ENCODE results near the gene SIL1. TPM values are rescaled to one million over a fixed set of nuclear protein-coding genes. Genes with fewer than 3 reads are reported as not detected.
A peak's percentile ranks its signal among the peaks of the same experiment; 100 is the strongest.

The SIL1 gene
- total RNA-seq, 2 donors from 2014 or later: 31.6 to 64.4 TPM

GRCh38 chr5:138961221-138961620 is 236.9 kb downstream of the SIL1 start:
- no peaks in the 10 kb centered on the region for H3K36me3 ChIP-seq
- H3K4me1 ChIP-seq: no peaks in the 10 kb centered on the region
- no peaks in the 10 kb centered on the region for H3K27me3 ChIP-seq
- no peak overlapping the region for H3K9ac ChIP-seq (ENCODE audit: low read depth in 2 of 2, low read length in 2 of 2)
- no peak for DNase-seq
- no peak overlapping the region for H3K4me3 ChIP-seq
- no peak overlapping the region for H3K27ac ChIP-seq
- intact Hi-C loops (cut with DNase I): no loop called here
- no peak for TF ChIP-seq CTCF (IDR thresholded peaks at IDR 0.05)
- no peaks in the 10 kb centered on the region for H3K9me3 ChIP-seq

GRCh38 chr5:138960145-138960692 is 237.9 kb downstream of the SIL1 start:
- no peak overlapping the region for H3K27ac ChIP-seq
- no peak for DNase-seq

GRCh38 chr5:138956801-138957200 is 241.4 kb downstream of the SIL1 start:
- intact Hi-C loops (cut with DNase I): no loop called here
- no peak for DNase-seq

More at GRCh38 chr5:138960145-138960692, 237.9 kb downstream of the SIL1 start:
- H3K4me3 ChIP-seq: no peak overlapping the region
- H3K36me3 ChIP-seq: no peaks in the 10 kb centered on the region
- no peak for TF ChIP-seq CTCF (IDR thresholded peaks at IDR 0.05)
- no peaks in the 10 kb centered on the region for H3K27me3 ChIP-seq
- H3K9ac ChIP-seq (ENCODE audit: low read depth in 2 of 2, low read length in 2 of 2): no peak overlapping the region
- intact Hi-C loops (cut with DNase I): no loop called here
- no peaks in the 10 kb centered on the region for H3K4me1 ChIP-seq
- no peaks in the 10 kb centered on the region for H3K9me3 ChIP-seq

GRCh38 chr5:138955671-138956295 is 242.4 kb downstream of the SIL1 start:
- no peak overlapping the region for H3K9ac ChIP-seq (ENCODE audit: low read depth in 2 of 2, low read length in 2 of 2)
- H3K4me1 ChIP-seq: peaks cover 11% of the 10 kb centered on the region
- TF ChIP-seq CTCF (IDR thresholded peaks at IDR 0.05): no peak
- H3K36me3 ChIP-seq: no peaks in the 10 kb centered on the region
- H3K9me3 ChIP-seq: no peaks in the 10 kb centered on the region
- intact Hi-C loops (cut with DNase I): no loop called here
- no peak overlapping the region for H3K4me3 ChIP-seq
- H3K27ac ChIP-seq: no peak overlapping the region
- no peaks in the 10 kb centered on the region for H3K27me3 ChIP-seq
- DNase-seq: no peak

More at GRCh38 chr5:138956801-138957200, 241.4 kb downstream of the SIL1 start:
- H3K9ac ChIP-seq (ENCODE audit: low read depth in 2 of 2, low read length in 2 of 2): no peak overlapping the region
- H3K36me3 ChIP-seq: no peaks in the 10 kb centered on the region
- H3K27me3 ChIP-seq: no peaks in the 10 kb centered on the region
- no peak overlapping the region for H3K27ac ChIP-seq
- H3K4me3 ChIP-seq: no peak overlapping the region
- no peak for TF ChIP-seq CTCF (IDR thresholded peaks at IDR 0.05)
- peaks cover 11% of the 10 kb centered on the region for H3K4me1 ChIP-seq
- no peaks in the 10 kb centered on the region for H3K9me3 ChIP-seq

GRCh38 chr5:138955013-138955660 is 243.0 kb downstream of the SIL1 start:
- peaks cover 11% of the 10 kb centered on the region for H3K4me1 ChIP-seq
- intact Hi-C loops (cut with DNase I): no loop called here
- no peak for TF ChIP-seq CTCF (IDR thresholded peaks at IDR 0.05)
- no peaks in the 10 kb centered on the region for H3K36me3 ChIP-seq
- DNase-seq: peak; percentile 53
- H3K9me3 ChIP-seq: no peaks in the 10 kb centered on the region
- no peak overlapping the region for H3K9ac ChIP-seq (ENCODE audit: low read depth in 2 of 2, low read length in 2 of 2)
- H3K4me3 ChIP-seq: no peak overlapping the region
- peak overlapping the region; percentile 7 for H3K27ac ChIP-seq
- H3K27me3 ChIP-seq: no peaks in the 10 kb centered on the region

Measured in colonic mucosa (tissue), 4 donors.